COLO668 (cell line): ENCODE data around the gene SF3B2.
A peak's percentile ranks its signal among the peaks of the same experiment; 100 is the strongest.
"Not testable (repeated sequence)": the region's sequence is repeated elsewhere in the genome, so short reads cannot be mapped to it uniquely, and the experiment has no call there.

ENCODE experiments used
- DNase-seq: peaks from one replicate; lab custom pipeline; 2025; ENCODE audit not compliant: unreplicated experiment; lab: John Stamatoyannopoulos, UW

The SF3B2 gene

DNA sequence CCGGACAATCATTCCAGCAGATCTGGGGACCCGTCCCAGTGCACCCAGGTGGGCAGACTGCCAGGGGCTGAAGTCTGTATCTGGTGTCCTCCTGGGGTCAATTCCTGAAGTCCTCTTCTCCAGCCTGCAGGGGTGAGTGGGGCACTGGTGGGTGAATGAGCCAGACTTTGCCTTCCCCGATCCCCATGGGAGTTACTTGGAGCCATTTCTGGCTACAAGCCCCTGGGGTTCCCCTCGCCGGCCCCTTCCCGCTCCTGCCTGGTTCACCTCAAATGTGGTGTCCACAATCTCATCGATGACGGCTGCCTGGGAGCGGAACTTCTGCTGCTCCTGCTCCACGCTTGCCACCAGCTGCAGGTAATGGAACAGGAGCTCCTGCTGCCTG, 35.4 kb upstream of the SF3B2 start:
- no peak for DNase-seq

DNA sequence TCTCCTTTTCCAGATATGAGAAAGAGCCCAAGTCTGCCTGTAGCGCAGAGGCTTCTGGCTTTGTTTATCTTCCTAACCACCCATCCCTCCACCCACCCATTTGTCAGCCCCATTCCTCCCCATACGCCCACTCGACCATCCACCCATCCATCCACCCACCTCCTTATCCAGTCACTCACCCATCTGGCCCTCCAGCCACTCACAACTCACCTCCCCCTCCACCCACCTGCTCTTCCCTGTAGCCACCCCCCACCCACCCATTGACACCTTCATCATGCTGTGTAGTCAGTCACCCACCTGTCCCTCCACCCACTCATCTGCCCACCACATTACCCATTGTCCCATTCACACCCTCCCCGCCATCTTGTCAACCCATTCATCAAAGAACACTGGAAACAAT, 34.8 kb upstream of the SF3B2 start:
- DNase-seq, result no peak

DNA sequence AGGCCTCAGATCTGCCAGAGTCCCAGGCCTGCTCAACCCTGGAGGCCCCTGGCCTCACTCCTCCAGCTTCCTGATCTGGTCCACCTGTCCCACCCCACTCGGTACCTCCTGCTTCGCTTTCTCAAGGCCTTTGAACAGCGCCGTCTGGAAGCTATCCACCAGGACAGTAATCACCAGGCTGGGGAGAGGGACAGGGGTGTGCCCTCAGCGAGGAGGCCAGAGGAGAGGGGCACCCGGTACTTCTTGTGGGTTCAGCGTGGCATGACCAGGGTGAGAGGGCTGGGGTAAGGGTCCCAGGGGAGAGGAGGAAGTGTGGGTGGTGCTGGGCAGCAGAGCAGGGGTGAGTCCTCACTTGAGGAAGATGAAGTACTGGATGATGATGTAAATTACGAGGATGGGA, 32.0 kb upstream of the SF3B2 start:
- no peak for DNase-seq

DNA sequence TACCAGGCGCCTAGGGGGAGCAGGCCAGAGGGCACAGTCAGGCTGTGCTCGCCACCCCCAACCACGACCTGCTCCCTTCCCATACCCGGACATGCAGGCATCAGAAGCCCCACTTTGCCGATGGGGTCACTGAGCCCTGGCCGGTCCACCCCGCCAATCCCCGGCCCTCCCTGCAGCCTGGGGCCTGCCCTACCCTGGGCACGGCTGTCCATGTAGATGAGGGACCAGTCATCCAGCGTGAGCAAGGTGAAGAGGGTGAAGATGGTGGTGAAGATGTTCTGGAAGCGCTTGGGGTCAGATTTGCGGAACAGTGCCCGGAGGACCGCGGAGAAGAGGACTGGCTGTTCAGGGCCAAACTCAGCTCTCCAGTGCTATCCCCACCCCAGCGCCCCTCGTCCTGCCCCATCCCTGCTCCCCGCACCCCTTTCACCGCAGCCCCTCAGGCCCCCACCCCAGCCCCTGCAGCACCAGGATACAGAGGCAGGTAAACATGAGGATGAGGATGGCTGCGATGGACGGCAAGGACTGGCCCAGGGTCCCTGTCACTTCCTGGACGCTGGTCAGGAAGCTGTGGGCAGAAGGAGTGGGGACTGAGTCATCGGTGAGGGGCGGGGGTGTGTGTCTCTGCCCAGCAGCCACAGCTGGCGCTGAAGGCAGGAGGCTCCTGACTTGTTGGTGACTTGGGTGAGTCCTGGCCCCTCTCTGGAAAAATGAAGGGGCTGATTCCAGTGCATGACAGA, 31.4 kb upstream of the SF3B2 start:
- DNase-seq, result peak; percentile 50

DNA sequence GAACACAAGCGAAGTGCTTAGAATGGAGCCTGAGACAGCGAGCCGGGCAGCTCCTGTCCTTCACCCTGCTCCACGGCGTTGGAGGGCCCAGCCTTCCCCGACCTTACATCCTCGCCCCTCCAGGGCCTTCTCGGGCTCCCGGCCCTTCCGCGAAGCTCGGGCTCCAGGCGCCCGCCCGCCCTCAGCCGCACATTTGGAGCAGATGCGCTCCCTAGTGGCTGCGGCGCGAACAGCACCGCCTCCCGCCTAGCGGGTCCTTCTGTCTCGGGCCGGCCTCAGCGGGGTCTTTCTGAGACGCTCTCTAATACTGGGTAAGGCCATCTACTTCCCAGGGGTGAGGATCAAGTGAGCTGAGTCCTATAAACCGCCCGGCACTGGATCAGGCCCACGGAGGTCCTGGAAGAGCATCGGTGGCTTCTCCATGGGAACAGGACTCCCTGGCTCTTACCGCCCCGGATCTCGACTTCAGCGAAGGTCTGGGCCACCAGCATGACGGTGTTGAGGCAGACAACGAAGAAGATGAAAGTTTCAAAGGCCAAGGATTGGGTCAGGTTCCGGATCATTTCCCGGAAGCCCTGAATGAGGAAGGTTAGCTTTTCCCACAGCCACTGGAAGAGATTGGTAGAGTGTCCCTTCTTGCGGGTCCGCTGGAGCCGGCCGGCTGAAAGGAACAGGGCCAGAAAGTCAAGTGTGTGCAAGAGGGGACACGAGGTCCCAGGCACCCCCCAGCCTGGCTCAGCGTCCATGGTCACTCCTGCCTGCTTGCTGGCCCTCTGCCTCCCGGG, 29.6 kb upstream of the SF3B2 start:
- peak; percentile 74 for DNase-seq

DNA sequence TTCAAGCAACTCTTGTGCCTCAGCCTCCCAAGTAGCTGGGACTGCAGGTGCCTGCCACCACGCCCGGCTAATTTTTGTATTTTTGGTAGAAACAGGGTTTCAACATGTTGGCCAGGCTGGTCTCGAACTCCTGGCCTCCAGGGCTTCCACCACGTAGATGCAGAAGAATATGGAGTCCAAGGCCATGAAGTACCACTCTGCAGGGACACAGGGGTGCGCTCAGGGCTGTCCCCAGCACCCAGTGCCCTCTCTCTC, 29.1 kb upstream of the SF3B2 start:
- not testable (repeated sequence) for DNase-seq

DNA sequence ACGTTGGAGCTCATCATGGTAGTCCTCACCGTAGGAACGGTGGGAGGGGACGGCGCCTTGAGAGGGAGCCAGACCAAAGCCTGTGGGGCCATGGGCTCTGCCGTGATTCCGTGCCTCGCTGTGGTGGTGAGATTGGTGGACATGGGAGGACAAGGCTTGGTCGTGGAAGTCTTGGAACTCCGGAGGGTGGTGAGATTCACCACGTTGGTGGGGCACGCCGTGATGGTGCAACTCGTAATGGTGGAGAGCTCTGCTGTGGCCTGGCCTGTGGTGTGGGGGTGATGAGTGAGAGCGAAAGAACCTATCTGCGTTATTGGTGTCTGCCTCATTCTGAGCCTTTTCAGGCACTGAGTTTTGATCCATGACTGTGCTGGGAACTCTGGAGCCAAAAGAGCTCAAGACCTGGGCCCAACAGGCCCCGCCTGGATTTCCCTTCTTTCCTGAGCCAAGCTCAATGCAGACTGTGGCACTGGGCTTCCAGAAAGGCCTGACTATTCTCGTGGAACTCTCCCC, 26.1 kb upstream of the SF3B2 start, which contains the start of gene CATSPER1:
CATSPER1 (minus strand) TSS at position 463 of the 513 bp plus-strand sequence; CDS start at position 363, 100 bp downstream.
- no peak for DNase-seq

DNA sequence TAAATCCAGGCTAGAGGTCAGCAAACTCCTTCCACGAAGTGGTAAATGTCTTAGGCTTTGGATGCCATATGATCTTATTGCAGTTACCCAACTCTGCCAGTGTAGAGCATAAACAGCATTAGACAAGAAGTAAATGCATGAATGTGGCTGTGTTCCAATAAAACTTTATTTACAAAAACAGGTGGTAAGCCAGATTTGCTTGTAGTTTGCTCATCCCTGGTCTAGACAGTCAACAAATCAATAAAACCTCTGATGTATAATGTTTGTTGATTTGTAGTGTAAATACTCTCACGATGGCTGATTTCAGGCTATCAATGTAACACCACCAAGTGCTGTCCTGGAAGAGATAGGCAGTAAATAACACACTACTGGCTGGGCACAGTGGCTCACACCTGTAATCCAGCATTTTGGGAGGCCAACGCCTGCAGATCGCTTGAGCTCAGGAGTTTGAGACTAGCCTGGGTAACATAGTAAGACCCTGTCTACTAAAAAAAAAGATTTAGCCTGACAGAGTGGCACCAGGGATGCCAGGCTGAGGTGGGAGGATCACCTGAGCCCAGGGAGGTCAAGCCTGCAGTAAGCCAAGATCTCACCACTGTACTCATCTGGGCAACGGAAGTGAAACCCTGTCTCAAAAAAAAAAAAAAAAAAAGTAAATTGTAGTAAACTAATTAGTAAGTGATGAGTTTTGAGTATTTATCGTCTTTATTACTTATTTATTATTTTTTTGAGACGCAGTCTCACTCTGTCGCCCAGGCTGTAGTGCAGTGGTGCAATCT, 19.0 kb upstream of the SF3B2 start:
- DNase-seq, result no peak

DNA sequence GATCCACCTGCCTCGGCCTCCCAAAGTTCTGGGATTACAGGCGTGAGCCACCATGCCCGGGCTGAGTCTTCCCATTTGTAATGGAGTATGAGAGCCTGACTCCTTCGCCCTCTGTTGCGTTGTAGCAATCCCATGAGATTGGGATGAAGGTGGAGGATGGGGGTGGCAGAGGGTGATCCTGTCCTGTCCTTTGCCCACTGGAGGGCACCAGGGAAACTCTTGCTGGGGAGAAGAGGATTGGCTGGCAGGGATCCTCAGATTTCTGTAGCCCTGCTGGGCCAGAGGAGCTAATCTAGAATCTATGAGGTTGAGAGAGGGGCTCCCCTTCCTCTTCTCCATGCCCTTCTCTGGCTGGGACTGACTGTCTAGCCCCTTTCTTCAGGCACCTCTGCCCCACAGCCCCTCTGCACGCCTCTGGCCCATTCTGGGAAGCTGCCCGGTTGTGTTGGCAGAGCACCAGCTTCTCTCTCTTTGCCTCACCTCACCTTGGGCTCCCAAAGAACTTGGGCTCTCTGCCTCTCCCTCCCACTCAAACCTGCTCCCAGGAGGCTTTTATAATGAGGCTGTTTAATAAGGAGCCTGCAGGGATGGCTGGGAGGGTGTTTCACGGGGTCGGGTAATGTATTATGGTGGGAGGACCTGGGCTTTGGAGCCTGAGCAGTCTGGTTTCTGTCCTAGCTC, 16.4 kb upstream of the SF3B2 start:
- no peak for DNase-seq

DNA sequence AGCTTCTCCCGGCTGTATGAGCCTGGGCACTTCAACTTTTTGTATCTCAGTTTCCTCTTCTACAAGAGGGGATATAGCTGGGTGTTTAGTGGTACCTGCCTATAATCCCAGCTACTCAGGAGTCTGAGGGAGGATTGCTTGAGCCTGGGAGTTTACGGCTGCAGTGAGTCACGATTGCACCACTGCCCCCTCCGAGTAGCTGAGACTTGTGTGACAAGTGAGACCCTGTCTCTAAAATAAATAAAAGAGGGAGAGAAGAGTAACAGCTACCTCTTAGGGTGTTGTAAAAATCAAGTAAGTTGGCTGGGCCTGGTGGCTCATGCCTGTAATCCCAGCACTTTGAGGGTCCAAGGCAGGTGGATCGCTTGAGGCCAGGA, 15.8 kb upstream of the SF3B2 start:
- no peak for DNase-seq

DNA sequence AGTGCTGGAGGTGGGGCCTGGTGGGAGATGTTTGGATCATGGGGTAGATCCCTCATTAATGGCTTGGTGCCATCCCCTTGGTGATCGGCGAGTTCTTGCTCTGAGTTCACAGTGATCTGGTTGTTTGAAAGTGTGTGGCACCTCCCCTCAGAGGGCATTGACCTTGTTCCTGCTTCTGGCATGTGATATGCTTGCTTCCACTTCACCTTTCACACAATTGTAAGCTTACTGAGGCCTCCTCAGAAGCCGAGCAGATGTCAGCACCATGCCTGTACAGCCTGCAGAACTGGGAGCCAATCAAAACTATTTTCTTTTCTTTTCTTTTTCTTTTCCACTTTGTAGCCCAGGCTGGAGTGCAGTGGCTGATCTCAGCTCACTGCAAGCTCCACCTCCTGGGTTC, 14.8 kb upstream of the SF3B2 start:
- DNase-seq, result no peak

DNA sequence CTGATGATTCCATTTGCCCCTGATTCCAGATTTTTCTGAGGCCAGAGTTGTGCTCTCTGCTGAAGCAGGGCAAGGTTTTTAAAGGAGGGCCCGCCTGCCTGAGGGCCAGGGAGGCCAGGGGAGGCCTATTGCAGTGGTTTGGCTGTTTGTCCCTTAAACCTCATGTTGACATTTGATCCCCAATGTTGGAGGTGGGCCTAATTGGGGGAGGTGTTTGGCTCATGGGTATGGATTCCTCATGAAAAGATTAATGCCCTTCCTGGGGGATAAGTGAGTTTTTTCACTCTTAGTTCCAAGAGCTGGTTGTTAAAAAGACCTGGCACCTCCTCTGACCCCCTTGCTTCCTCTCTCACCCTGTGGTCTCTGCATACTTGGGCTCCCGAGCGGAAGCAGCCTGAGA, 12.4 kb upstream of the SF3B2 start:
- DNase-seq, result no peak

DNA sequence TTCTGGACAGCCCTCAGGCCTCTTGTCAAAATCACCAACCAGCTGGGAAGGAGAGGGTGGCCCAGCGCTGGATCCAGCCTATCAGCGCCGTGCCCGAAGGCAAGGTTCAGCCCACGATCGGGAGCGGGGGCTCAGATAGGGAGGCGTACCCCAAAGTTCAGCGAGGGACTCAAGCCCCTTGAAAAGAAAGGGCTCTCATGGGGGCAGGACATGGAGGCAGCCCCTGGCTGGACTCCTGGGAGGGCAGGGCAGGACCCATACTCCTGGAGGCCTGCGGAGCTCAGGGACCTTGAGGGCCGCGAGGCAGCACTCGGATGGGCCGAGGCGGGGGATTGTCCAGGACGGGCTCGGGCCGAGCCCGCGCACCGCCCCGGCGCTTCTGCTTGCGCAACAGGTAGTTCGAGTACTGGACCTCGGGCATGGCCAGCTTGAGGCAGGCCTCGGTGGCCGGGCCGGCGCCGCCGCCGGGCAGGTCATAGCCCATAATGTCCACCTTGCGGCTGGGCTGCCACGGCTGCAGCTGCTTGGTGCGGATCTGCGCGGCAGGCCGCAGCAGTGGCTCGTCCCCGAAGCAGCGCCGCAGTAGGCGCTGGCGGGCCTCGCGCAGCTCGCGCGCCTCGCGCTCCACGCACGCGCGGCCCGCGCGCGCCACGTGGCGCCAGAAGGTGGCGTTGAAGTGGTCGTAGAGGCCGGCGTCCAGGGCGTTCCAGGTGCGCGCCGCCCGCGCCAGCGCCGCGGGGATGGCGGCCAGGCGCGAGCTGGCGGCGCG, 9.8 kb upstream of the SF3B2 start:
- DNase-seq, result no peak

DNA sequence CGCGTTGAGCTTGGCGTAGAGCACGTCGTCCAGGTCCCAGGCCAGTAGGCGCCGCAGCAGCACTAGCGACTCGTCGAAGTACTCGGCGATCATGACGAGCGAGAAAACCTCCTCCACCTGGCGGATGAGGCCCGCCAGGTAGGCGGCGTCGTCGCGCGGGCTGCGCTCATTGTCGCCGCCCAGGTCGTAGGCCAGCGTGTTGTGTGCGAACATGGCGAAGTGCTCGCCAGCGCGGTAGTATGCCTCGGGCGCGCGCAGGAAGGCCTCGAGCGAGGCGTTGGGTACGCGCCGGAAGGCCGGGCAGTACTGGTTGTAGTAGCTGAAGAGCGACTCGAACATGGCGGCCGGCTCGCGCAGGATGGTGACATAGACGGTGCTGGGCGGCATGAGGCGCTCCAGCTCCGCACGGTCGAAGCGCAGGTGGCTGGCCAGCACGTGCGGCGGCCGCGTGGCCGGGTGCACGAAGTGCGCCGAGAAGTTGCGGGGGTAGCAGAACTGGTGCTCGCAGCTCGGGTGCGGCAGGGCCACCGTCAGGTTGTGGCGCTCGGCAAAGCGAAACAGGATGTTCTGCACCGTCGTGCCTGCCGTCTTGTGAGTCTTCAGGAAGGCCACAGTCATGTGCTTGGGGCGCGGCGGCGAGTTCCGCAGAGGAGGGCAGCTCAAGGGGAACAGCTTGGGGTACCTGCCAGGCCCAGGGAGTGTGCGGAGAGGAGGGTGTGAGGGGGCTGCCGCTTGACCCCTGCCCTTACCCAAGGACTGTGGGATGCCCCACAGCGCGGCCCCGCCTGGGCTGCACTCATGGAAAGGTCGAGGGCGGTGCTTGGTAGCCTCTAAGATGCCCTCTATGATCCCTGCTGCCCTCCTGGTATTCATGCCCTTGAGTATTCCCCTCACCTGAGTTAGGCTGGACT, 8.9 kb upstream of the SF3B2 start:
- no peak for DNase-seq

DNA sequence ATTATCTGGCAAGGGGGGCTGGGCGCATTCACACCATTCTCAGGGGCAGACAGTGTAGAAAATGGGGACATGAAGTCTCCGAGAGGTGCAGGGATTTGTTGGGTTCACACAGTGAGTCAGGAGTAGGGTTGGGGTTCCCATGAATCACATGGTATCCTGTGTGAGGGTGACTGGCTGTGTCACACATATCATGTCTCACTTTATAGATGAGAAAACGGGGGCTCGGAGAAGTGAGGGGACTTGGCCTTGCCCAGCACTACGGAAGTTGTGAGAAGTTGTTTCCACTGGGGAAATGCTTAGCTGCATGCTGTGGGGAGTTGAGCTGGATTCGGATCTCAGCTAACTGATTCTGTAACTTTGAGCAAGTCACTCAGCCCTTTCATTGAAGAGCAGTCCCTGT, 7.4 kb upstream of the SF3B2 start:
- no peak for DNase-seq

DNA sequence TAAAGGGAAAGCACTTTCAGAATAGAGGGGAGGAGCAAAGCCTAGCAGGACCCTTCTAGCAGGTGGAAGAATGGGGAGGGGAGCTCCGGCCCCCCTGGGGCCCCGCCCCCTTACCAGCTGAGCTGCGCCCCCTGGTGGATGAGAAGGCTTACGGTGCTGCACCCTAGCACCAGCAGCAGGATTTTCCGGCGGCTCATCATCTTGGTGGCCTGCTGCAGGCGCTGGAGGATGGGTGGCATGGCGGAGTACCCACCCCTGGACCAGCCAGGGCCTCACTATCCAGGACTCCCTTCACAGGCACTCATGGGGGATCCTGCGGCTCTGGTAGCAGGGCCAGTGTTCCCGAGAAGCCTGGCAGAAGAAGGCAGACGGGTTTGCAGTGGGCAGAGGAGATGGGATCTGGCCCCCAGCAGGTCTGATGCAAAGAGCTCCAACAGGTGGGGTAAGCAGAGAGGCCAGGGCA, 7.0 kb upstream of the SF3B2 start:
- DNase-seq, result peak; percentile 75

DNA sequence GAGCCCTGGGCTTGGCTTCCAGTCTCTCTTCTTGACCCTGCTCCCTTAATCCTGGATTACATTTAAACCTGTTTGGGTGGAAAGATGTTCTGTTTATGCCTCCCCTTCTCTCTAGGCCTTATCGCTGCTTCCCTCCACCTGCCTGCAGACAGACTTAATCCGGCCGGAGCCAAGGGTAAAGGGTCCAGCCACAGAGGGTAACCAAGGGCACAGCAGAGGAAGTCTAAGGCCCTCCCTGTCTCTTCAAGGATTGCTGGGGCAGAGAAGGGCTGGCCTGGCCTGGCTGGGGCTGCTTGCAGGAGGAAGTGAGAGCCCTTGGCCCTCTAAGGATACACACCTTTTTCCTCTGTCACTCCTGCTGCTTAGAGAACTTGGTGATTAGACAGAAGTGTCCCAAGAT, 5.3 kb upstream of the SF3B2 start:
- no peak for DNase-seq

DNA sequence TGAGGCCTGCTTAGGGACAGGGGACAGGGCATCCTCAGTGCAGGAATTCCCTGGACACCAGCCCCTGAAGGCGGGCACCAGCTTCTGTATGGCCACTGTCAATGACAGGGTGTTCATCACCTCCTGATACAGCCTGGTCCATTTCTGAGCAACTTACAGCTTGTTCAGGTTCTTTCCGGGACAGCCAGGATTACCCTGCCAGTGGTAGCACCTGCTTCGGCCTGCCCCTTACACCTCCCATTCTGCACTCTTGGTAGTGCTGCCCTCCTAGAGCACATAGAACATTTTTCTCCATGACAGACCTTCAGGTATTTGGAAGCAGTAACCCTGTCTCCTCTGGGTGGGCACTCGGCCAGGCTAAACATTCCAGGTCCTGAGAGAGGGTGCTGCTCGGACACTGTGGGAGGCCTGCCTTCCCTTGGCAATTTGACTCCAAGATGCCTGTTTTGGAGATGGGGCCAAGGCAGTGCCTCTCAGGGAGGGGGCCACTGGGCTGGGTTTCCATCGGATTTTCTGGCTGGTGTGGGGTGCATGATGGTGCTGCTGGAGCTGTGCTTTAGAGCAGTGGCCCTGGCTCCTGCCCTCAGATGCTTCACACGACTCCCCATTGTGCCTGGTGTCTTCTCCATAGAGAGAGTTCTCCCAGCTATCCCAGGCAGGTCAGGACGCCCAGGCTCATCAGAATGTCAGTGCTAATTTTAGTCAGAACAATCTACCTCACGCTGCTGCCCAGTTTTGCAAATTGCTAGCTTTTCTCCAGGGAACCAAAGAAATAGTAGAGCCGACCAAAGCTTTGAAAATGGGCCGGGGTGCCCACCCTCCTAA, 4.4 kb upstream of the SF3B2 start:
- no peak for DNase-seq
